ENCODE data around the gene MAN2B1.

- TF ChIP-seq CTCF (IDR thresholded peaks at IDR 0.05) (peak; percentile 13), EZH2 (IDR thresholded peaks at IDR 0.05) (no peak), EZH2phosphoT487 (IDR thresholded peaks at IDR 0.05) (no peak)
Observed at GRCh38 chr19:12648088-12648487, 18.5 kb downstream of the MAN2B1 start.
